Left ventricle myocardium inferior (tissue), 1 donor: ENCODE data around the gene POFUT2. TPM values are rescaled to one million over a fixed set of nuclear protein-coding genes. Genes with fewer than 3 reads are reported as not detected.

Experiments used
- DNase-seq: peaks from one replicate; pipeline ENCODE4 v3.0.0-alpha.2; 2020
- H3K27ac ChIP-seq: fragments of 200-600 bp; replicated peaks from 2 replicates; pipeline ENCODE4 v1.8.0; 2021
- H3K27me3 ChIP-seq: fragments of 200-600 bp; 2 replicates; pipeline ENCODE4 v1.8.0; 2021; ENCODE audit warnings: low read depth
- H3K36me3 ChIP-seq: fragments of 200-600 bp; 2 replicates; pipeline ENCODE4 v1.8.0; 2021
- H3K4me1 ChIP-seq: fragments of 200-600 bp; 2 replicates; pipeline ENCODE4 v1.8.0; 2021
- H3K4me3 ChIP-seq: fragments of 200-600 bp; 2 replicates; pipeline ENCODE4 v1.8.0; 2021; ENCODE audit warnings: mild to moderate bottlenecking, moderate library complexity
- H3K9me3 ChIP-seq: fragments of 200-600 bp; replicated peaks from 2 replicates; pipeline ENCODE4 v1.8.0; 2021
- CTCF ChIP-seq: fragments of 200-600 bp; IDR thresholded peaks from 2 replicates; pipeline ENCODE4 v1.8.0; 2021; ENCODE audit warnings: antibody characterized with exemption, mild to moderate bottlenecking, borderline replicate concordance
- intact Hi-C: fragments of 100-400 bp; cut with micrococcal nuclease; formaldehyde crosslinking; loops from one replicate; pipeline ENCODE4 v1.11.0; 2022
- total RNA-seq: library from RNA; stranded (reverse); fragmentation: NEBNext Ultra II Directional; extraction: Animal tissue kit (Norgen Biotek cat#: 25700); gene quantifications from one replicate; pipeline ENCODE4 v1.2.1, GENCODE V29; 2021
- donor health status: DM: no; HTN: yes; CAD: no; lungs with severe emphysema.

Gene POFUT2
- total RNA-seq, 1 donor from 2014 or later: 20.9 TPM

DNA sequence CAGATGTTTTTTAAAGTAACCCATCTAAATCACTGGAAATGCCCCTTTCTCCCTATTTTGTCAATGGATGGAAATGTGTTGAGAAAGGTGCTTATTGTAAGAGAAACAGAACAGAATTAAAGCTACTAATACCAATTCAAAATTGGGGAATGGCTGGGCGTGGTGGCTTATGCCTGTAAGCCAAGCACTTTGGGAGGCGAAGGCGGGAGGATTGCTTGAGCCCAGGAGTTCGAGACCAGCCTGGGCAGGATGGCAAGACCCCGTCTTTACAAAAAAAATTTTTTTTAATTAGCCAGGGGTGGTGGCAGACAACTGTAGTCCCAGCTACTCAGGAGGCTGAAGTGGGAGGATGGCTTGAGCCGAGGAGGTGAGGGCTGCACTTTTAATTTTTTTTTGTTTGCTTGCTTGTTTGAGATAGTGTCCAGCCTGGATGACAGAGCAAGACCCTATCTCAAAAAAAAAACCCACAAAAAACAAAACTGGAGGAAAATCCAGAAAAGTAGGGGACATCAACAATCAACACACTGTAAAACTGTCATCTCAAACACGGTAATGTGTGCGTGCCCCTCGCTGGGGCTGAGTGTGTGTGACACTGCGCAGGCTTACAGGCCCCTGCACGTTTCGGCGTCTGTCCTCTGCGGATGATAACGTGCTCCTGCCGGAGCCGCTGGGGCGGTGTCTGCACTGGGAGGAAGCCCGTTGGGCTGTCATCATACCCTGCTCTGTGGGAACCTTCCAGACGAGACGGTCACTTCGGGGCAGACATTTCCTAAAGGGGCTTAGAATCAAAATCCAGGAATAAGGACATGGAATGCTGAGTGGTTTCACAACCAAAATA lies 11.6 kb upstream of the POFUT2 start:
- TF ChIP-seq CTCF: no peak
- Histone ChIP-seq H3K4me1 (peaks cover 75% of the 10 kb centered on the region), H3K36me3 (no peaks in the 10 kb centered on the region), H3K27me3 (no peaks in the 10 kb centered on the region), H3K9me3 (no peaks in the 10 kb centered on the region), H3K4me3 (peak overlapping the region; percentile 9), H3K27ac (peak overlapping the region; percentile 94)
- intact Hi-C loops: no loop called here
- peak; percentile 72 for DNase-seq

DNA sequence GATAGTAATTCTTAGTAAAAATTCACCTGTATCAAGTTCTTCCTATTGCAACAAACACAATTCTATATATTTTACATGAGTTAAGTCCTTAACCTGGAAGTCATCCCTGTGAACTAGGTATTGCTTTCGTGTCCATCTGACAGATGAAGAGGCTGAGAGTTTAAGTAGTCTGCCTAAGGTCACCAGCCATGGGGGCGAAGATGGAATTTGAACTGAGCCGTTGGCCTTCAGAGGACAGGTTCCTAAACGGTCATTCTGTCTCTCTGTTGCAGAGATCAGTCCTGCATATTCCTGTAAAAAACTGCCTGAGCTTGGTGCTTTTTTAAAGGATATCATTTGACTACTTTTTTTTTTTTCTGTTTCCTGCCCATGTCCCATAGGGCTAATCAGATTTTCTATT lies 10.2 kb upstream of the POFUT2 start:
- no peak for TF ChIP-seq CTCF
- H3K4me3 ChIP-seq: no peak overlapping the region
- H3K27me3 ChIP-seq: no peaks in the 10 kb centered on the region
- peak overlapping the region; percentile 94 for H3K27ac ChIP-seq
- H3K4me1 ChIP-seq: peaks cover 82% of the 10 kb centered on the region
- no peak for DNase-seq
- no peaks in the 10 kb centered on the region for H3K36me3 ChIP-seq
- H3K9me3 ChIP-seq: no peaks in the 10 kb centered on the region
- intact Hi-C loops: no loop called here

- intact Hi-C loops: no loop called here
- peaks cover 82% of the 10 kb centered on the region for H3K4me1 ChIP-seq
- no peaks in the 10 kb centered on the region for H3K36me3 ChIP-seq
- peak overlapping the region; percentile 94 for H3K27ac ChIP-seq
- H3K4me3 ChIP-seq: no peak overlapping the region
- H3K27me3 ChIP-seq: no peaks in the 10 kb centered on the region
- H3K9me3 ChIP-seq: no peaks in the 10 kb centered on the region
- TF ChIP-seq CTCF: no peak
- peak; percentile 0 for DNase-seq
Measured at GRCh38 chr21:45297329-45297728, 9.6 kb upstream of the POFUT2 start.

DNA sequence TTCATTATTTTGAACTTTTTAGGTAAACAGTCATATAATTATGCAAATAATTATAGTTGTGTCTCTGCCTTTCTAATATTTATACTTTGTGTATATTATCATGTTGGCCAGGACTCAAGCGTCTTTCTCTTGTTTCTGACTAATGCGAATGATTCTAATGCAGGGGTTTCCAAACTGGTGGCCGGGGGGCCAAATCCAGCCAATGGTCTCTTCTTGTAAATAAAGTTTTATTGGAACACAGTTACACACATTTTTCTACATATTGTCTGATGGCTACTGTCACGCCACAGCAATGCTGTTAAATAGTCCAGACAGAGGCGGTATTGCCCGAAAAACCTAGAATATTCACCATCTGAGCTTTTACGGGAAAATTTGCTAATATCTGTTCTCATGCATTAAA lies 8.9 kb upstream of the POFUT2 start:
- no peaks in the 10 kb centered on the region for H3K36me3 ChIP-seq
- H3K9me3 ChIP-seq: no peaks in the 10 kb centered on the region
- H3K4me1 ChIP-seq: peaks cover 82% of the 10 kb centered on the region
- peak overlapping the region; percentile 94 for H3K27ac ChIP-seq
- intact Hi-C loops: no loop called here
- DNase-seq: peak; percentile 8
- no peak for TF ChIP-seq CTCF
- H3K27me3 ChIP-seq: no peaks in the 10 kb centered on the region
- H3K4me3 ChIP-seq: no peak overlapping the region

DNA sequence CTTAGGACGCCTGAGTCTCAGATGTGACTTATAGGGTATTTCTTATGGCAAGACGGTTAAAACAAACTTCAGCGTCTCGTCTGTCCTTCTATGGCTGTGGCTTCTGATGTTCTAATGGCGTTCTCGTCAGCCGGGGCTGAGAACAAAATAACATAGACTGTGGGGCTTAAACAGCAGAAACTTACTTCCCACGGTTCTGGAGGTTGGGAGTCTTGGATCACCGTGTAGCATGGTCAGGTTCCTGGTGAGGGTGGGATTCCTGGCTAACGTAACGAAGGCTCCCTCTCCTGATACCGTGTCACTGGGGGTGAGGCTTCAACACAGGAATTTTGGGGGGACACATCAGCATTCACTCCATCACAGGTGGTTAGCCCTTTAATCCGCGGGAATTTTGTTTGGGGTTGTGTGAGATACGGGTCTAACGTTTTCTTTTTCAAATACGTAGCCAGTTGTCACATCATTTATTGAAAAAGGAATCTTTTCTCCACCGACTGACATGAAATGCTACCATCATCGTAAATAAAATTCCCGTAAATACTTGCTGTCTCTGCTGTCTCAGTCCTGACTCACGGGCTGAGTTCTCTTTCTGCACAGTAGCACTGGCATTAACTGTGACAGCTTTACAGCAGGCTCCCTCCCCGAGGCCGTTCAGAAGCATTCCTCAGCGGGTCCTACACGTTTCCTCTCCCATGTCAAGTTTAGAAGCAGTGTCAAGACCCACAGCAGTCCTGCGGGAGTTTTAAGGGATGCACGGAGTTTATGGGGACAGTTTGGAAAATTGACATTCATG lies 8.1 kb upstream of the POFUT2 start:
- DNase-seq: peak; percentile 25
- peaks cover 73% of the 10 kb centered on the region for H3K4me1 ChIP-seq

More for the DNA sequence above, 8.1 kb upstream of the POFUT2 start:
- H3K9me3 ChIP-seq: no peaks in the 10 kb centered on the region
- H3K4me3 ChIP-seq: no peak overlapping the region
- H3K27ac ChIP-seq: peak overlapping the region; percentile 94
- no peaks in the 10 kb centered on the region for H3K36me3 ChIP-seq
- H3K27me3 ChIP-seq: no peaks in the 10 kb centered on the region
- no peak for TF ChIP-seq CTCF
- intact Hi-C loops: no loop called here
